Head of caudate nucleus (tissue), 42 donors: ENCODE data around the gene GNB1.
A peak's percentile ranks its signal among the peaks of the same experiment; 100 is the strongest.
"Not testable (repeated sequence)": the region's sequence is repeated elsewhere in the genome, so short reads cannot be mapped to it uniquely, and the experiment has no call there.

Source experiments
- DNase-seq, 42 donors: peaks; one replicate each; pipeline versions ENCODE4 v3.0.0 to v3.0.0-alpha.2; 2020 to 2021; ENCODE audit warnings: mixed read lengths in 7 of 42
- intact Hi-C: fragments of 100-400 bp; cut with DNase I; formaldehyde crosslinking; loops from one replicate; pipeline ENCODE4 v1.15.0; 2022

Gene GNB1

DNA sequence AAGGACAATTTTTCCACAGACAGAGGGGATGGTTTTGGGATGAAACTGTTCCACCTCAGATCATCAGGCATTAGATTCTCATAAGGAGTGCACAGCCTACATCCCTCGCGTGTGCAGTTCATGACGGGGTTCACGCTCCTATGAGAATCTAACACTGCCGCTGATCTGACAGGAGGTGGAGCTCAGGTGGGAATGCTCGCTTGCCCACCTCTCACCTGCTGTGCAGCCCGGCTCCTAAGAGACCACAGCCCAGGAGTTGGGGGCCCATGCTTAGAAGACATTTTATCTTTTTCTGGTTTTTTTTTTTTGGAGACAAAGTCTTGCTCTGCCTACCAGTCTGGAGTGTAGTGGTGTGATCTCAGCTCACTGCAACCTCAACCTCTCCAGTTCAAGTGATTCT lies 16.0 kb downstream of the GNB1 start:
- no peak for DNase-seq
- intact Hi-C loops: no loop called here

DNA sequence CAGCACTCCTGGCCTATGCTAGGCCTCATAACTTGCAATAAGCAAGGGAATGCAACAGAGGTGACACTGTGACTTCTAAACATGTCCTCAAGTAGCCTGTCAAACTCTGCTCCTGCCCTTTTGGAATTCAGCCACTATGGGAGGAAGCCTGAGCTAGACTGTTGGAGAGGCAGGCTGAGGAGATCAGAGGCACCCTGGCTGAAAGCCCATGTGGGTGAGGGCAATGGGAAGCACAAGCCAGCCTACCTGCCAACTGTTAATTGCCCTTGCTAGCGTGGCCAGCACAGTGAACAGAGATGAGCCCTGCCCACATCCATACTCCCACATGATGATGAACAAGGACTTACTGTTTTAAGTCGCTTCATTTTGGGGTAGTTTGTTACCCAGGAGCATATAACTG lies 17.7 kb downstream of the GNB1 start:
- intact Hi-C loops: no loop called here
- peak in 2 of 42 donors; percentile 22 to 37 for DNase-seq

DNA sequence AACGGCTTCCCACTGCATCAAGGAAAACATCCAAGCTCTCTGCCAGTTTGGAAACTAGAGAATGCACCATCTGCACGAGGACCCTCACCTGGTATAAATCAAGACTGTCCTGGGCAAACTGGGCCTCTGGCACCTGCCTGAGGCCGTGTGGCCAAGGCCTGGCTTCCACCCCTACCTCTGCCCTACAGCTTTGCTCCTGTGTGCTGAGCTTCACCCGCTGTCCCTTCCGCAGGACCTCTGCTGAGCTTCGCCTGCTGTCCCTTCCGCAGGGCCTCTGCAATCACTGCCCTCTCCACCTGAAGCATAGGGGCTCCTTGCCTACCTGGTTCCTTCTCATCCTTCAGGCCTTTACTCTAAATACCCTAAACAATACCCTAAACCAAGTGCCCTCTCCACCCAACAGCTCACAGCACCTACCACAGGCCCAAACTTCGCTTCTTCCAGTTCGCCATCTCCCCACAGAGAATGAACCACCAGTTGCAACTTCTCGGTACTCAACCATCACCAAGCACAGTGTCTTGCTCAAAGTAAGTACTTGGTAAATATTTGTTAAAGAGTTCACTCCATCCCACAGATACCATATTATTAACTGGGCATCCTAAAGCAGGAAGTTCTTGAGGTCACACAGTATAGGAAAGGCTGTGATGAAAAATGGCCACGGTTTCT lies 18.4 kb downstream of the GNB1 start:
- intact Hi-C loops: no loop called here

DNA sequence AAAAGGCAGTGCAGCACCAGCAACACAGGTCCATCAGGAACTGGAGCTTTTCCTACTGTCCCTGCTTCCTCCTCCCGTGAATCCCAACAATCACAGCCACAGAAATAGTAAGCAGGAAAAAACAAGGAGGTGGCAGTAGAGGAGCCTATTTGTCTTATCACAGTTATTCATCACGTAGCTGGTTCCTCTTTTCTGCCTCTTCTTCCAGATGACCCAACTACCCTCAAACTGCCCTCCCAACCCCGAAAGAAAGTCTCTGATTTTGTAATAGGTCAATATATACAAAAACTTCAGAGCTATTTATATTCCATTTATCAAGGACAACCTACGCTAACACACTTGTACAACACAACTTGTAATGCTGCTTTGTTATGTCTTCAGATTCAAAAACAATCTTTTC lies 21.4 kb downstream of the GNB1 start:
- DNase-seq: no peak
- intact Hi-C loops: no loop called here

More for the DNA sequence above, 18.4 kb downstream of the GNB1 start:
- DNase-seq: no peak

DNA sequence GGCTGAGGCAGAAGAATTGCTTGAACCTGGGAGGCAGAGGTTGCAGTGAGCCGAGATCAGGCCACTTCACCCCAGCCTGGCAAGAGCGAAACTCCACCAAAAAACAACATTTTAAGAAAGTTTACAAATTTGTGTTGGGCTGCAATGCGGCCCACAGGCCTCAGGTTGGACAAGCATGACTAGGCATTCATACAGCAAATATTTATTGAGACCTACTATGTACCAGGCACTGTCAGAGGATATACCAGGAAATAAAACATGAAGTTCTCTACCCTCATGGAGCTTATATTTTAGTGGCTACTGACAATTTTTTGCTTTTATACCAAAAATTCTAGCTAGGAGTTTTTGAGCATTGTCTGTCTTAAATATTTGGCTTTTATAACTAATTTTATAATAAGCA lies 23.7 kb downstream of the GNB1 start:
- DNase-seq: no peak
- intact Hi-C loops: no loop called here

DNA sequence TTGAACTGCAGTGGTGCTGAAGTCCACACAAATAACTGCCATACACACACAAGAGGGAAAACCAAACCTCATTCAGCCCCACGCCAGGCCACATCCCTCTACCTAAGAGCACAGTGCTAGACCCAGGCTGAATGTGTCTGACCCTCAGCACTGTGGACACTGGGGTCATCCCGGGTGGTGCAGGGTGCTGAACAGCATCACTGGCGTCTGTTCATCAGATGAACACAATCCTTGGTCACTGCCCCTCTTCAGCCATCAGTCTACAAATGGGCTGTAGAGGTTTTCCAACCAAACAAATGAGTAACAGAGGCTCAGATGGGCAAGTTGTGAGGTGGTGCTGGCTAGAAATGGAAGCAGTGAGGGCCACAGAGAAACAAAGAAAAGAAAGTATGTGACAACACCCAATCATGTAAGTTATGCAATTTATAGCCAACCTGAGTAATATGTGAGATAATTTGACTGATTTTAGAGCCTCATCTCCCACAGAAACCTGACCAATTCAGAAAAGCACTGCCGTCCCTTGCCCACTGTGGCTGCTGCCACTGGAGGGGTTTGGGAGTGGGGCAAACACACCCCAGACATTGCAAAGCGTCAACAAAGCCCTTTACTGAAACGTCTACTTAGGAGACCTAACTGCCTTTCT lies 27.9 kb downstream of the GNB1 start:
- intact Hi-C loops: no loop called here
- DNase-seq: no peak

DNA sequence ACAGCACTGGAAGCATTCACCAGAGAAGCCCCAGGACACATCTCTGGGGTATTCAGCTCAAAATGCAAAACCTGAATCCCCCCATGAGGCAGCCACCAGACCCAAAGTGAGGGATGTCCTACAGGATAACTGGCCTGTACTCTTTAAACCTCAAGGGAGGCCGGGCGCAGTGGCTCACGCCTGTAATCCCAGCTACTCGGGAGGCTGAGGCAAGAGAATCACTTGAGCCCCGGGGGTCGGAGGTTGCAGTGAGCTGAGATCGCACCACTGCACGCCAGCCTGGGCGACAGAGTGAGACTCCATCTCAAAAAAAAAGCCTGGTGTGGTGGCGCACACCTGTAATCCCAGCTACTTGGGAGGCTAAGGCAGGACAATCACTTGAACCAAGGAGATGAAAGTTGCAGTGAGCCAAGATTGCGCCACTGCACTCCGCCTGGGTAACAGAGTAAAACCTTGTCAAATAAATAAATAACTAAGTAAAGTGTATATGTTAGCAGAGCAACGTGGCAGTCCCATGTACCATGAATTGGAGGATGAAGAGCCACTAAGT lies 29.1 kb downstream of the GNB1 start:
- intact Hi-C loops, DNase-seq: not testable (repeated sequence)

DNA sequence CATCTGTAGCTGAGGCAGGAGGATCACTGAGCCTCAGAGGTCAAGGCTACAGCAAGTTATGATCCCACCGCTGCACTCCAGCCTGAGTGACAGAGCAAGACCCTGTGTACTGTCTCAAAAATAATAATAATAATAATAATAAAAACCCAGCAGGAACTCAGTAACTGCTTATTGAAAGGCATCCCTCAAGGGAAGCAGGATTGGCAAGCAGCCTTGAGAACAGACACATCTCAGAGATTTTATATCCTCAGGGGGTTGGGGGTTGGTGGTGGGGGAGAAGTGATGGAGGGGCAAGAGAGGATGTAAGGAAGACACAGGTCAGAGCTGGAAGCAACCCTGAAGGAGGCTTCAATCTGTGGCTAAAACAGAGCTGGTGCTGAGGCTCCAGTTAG lies 29.6 kb downstream of the GNB1 start:
- no peak for DNase-seq
- intact Hi-C loops: no loop called here

DNA sequence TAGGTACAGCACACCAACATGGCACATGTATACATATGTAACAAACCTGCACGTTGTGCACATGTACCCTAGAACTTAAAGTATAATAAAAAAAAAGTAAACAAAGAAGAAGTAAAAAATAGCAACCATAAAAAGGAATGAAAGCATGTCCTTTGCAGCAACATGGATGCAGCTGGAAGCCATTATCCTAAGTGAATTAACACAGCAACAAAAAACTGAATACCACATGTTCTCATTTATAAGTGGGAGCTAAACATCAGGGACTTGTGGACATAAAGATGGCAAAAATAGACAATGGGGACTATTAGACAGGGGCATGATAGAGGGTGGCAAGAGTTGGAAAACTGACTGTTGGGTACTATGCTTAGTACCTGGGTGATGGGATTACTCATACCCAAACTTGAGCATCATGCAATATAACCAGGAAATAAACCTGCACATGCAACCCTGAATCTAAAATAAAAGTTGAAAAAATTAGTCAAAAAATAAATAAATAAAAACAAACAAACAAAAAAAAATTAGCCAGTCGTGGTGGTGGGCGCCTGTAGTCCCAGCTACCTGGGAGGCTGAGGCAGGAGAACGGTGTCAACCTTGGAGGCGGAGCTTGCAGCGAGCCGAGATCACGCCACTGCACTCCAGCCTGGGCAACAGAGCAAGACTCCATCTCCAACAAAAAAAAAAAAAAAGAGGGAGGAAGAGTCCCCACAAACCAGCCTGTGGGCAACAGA lies 30.8 kb downstream of the GNB1 start:
- intact Hi-C loops: not testable (repeated sequence)
- peak in 1 of 42 donors; percentile 28 for DNase-seq

DNA sequence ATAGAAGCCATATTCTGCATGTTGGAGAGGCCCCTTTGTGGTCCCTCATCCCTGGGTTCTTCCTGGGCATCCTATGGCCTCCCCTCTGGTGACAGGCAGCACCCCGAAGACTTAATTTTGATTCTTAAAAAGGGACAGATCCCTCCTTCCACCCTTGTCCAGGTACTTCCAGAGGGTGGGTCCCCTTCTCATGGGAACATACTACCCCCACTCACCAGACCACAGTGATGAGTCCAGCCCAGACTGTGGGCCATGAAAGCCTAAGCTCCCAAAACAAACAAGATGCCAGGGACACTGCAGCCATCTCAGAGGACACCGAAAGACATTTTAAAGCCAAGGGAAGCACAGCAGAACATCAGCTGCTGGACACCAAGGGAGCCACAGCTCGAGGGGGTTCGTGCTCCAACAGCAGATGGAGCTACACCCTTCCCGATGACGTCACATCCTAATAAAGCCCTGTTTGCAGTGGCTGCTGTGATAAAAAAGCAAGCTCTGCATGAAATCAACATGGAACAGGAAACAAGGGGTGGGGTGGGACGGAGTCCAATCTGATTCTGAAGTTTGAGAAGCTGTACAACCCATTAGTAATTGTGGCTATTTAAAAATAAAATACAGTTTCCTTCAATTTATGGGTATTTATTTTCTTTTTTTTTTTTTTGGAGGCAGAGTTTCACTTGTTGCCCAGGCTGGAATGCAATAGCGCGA lies 32.4 kb downstream of the GNB1 start:
- DNase-seq: peak in 39 of 42 donors; percentile 10 to 81 (median 52)

DNA sequence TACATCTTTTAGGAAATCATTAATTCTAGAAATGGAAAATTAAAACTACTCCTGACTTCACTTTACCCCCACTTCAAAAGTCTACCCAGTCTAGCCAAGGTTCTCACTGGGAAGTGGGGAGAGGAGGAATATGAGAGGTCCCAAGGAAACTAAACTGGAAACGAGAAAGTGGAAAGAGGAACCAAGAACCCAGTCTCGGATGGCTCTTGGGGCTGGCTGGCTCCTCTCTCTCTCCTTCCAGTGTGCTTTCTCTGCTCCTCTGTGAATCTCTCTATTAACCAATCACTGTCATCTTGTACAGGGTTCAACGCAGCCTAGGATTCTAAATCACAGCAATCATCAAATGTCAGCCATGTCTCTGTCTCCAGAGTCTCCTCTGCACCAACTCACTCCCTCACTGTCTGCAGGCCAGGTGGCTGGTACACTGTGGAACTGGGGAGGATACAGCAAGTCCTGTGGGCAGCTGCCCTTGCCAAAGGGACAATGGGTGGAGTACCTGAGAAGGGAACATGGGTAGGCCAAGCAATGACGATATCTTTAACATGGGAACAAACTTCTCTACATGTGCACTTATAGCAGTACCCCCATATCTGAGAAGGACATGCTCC lies 33.7 kb downstream of the GNB1 start:
- intact Hi-C loops: no loop called here
- DNase-seq: no peak

More for the DNA sequence above, 32.4 kb downstream of the GNB1 start:
- intact Hi-C loops: no loop called here

DNA sequence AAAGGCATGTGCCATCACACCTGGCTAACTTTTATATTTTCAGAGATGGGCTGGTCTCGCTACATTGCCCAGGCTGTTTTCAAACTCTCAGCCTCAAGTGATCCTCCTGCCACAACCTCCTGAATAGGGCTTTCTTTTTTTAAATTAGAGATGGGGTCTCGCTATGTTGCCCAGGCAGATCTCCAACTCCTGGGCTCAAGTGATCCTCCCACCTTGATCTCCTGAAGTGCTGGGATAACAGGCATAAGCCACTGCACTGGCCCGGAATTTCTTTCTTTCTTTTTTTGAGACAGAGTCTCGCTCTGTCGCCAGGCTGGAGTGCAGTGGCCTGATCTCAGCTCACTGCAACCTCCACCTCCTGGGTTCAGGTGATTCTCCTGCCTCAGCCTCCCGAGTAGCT lies 34.7 kb downstream of the GNB1 start:
- DNase-seq, intact Hi-C loops: not testable (repeated sequence)

DNA sequence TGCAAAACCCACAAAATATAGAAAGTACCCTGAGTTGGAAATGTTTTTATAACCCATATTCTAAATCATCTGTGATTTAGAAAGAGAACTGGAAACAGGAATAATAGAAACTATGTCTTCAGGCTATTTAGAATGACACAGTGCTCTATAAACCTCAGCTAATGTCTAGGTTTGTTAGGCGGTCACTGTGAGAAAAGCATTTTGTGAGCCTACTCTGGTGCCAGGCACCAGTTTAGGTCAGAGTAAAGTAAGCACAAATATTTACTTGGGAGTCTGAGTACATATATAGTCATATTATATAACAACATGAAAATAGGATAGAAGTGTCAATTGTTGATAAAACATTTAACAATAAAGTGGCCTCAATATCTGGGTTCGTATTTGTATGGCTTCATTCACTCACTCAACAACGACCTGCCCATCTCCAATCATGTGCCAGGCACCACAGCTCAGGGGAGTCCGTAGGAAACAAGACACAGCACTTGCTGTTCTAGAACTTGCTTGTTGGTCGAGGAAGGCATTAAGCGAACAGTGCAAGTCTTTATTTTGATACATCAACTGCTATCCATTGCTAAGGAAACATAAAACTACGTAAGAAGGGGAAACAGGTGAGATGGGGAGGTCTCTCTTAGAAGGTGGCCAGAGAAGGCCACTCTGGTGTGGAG lies 37.2 kb downstream of the GNB1 start:
- intact Hi-C loops: no loop called here
- DNase-seq: no peak

DNA sequence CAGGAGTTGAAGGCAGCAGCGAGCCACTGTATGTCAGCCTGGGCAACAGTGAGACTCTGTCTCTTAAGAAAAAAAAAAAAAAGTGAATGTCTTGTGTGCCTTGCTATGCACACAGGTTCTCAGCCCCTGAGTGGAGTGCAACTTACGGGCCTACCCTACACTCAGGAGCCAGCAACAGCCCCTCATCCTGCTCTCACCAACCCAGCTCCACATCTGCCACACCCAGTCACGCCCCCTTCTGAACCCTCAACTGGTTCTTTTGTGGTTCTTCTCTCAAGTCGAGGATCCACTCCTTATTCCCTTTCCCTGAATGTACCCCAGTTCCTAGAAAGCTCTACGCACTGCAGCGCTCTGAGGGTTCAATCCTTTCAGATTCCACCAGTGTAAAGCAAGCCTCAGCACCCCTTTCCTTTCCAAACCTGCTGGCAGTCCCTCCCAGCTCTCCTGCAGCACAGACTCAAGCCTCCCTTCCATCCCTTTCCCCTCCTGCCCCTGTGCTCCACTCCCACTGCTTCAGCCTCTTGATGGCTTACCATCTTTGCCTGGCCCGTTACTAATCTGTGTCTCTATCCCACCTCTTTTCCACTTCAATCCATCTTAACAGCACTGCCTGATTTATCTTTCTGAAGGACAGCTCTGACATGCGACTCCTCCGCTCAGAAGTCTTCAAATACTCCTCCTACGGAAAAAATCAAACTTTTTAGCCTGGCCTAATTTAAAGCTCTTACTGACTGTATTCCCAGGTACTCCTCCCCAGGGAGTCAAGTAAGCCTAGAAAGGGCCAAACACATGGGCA lies 38.1 kb downstream of the GNB1 start:
- DNase-seq: peak in 11 of 42 donors; percentile 17 to 64 (median 29)
- intact Hi-C loops: no loop called here

DNA sequence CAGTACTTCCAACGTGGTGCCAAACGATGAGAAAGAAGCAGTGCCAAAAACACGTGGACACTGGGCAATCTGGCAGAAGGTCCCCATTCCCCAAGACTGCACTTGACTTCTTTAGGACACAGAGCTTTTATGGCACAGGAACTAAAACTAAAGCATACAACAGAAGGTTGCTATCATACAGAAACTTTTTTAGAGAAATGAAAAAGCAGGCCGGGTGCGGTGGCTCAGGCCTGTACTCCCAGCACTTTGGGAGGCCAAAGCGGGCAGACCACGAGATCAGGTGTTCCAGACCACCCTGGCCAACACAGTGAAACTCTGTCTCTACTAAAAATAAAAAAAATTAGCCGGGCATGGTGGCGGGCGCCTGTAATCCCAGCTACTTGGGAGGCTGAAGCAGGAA lies 43.0 kb downstream of the GNB1 start:
- intact Hi-C loops: no loop called here
- no peak for DNase-seq

DNA sequence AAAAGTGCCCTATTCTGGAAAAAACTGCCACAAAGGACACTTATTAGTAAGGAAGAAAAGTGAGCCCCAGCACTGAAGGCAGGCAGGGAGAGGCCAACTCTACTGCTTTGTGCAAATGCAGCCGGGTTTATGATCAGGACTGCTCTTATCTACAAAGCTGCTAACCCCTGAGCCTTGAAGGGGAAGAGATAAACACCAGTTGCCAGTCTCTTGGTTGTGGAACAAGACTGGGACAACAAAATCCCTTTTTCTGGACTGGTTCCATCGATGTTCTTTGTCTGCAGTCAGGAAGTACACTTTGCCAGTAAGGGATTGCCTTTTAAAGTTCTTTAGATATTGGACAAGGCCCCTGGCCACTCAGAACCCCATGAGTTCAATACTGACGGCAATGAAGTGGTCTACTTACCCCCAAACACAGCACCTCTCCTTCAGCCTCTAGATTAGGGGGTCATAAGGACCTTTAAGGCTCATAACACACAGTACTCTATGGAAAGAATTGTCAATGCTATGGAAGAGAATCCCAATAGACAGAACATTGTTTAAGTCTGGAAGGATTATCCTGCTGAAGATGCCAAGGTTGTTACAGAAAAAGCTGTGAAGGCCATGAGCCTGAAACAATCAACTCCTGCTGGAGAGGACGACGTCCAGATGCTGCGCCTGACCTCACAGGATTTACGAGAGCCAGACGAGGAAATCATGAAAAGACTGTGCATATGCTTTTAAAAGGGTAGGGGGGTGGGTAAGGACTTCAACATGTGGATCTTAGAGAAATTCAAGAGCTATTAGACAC lies 43.6 kb downstream of the GNB1 start:
- intact Hi-C loops: no loop called here

DNA sequence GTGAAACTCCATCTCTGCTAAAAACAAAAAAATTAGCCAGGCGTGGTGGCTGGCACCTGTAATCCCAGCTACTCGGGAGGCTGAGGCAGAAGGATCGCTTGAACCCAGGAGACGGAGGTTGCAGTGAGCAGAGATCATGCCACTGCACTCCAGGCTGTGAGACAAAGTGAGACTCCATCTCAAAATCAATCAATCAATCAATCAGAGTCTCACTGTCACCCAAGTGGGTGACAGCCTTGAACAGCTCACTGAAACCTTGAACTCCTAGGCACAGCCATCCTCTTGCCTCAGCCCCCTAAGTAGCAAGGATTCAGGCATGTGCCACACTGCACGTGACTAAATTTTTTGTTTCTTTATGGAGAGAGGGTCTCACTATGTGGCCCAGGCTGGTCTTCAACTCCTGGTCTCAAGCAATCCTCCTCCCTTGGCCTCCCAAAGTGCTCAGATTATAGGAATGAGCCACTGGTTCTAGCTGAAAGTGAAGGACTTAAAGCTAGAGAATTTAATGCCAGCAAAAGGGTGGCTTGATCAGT lies 44.4 kb downstream of the GNB1 start:
- peak in 1 of 42 donors; percentile 8 for DNase-seq
- intact Hi-C loops: no loop called here

More for the DNA sequence above, 43.6 kb downstream of the GNB1 start:
- DNase-seq: peak in 1 of 42 donors; percentile 8
